Brain microvascular endothelial cell (primary cell): ENCODE data around the gene NOL4L.

Experiments used
- DNase-seq: peaks from one replicate; pipeline ENCODE4 v3.0.0-alpha.2; 2020
- H3K27ac ChIP-seq: fragments of 250-450 bp; sonication (Bioruptor Pico); 2 replicates; pipeline ENCODE4 v1.5.1; 2020; ENCODE audit warnings: mild to moderate bottlenecking, moderate library complexity
- H3K27me3 ChIP-seq: fragments of 250-450 bp; sonication (Bioruptor Pico); replicated peaks from 2 replicates; pipeline ENCODE4 v1.5.1; 2020; ENCODE audit warnings: mild to moderate bottlenecking
- H3K36me3 ChIP-seq: fragments of 250-450 bp; sonication (Bioruptor Pico); replicated peaks from 2 replicates; pipeline ENCODE4 v1.5.1; 2020; ENCODE audit warnings: mild to moderate bottlenecking
- H3K4me3 ChIP-seq: 2 replicates; pipeline ENCODE4 v1.5.1; 2011; ENCODE audit warnings: low read depth, mild to moderate bottlenecking, control low read depth, low read length, moderate library complexity
- in situ Hi-C: cut with HindIII; loops from 2 replicates; pipeline ENCODE4 v1.10.0; 2017; ENCODE audit warnings: low sequenced_read_pairs, low pct_ligation_motif_present
- TF ChIP-seq, protein P1 (sequence below): IDR thresholded peaks from 2 replicates; pipeline ENCODE4 v1.5.1; 2011; ENCODE audit warnings: low read depth, mild to moderate bottlenecking, moderate library complexity, low read length, control low read depth, inconsistent platforms; ENCODE audit errors: missing control alignments

Gene NOL4L

DNA sequence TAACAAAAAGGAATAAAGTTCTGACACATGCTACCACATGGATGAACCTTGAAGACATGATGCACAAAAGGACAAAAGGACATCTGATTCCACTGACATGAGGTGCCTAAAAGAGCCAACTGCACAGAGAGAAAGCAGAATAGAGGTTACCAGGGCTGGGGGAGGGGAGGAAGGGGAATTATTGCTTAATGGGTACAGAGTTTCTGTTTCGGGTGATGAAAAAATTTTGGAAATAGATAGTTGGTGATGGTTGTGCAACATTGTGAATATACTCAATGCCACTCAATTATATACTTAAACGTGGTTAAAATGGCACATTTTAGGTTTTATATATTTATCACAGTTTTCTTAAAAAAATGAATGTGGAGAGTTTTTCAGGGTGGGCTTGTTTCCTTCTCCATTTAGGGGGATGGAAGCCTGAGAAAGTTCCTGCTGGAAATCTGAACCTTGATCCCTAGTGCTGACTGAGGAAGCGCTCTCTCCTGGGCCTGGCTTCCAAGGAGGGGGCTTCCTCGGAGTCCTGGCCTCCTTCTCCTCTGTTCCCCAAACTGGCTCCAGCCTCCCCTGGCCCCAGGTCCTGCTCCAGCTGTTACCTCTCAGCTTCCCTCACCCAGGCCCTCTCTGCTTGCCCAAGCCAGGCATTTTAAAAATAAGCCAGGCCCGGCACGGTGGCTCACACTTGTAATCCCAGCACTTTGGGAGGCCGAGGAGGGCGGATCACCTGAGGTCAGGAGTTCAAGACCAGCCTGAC, 79.2 kb downstream of the NOL4L start:
- TF ChIP-seq, protein P1, sequence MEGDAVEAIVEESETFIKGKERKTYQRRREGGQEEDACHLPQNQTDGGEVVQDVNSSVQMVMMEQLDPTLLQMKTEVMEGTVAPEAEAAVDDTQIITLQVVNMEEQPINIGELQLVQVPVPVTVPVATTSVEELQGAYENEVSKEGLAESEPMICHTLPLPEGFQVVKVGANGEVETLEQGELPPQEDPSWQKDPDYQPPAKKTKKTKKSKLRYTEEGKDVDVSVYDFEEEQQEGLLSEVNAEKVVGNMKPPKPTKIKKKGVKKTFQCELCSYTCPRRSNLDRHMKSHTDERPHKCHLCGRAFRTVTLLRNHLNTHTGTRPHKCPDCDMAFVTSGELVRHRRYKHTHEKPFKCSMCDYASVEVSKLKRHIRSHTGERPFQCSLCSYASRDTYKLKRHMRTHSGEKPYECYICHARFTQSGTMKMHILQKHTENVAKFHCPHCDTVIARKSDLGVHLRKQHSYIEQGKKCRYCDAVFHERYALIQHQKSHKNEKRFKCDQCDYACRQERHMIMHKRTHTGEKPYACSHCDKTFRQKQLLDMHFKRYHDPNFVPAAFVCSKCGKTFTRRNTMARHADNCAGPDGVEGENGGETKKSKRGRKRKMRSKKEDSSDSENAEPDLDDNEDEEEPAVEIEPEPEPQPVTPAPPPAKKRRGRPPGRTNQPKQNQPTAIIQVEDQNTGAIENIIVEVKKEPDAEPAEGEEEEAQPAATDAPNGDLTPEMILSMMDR, result no peak
- in situ Hi-C loops, result no loop called here
- H3K27ac ChIP-seq, result no peak overlapping the region
- DNase-seq, result no peak
- H3K36me3 ChIP-seq, result no peaks in the 10 kb centered on the region
- no peak overlapping the region for H3K4me3 ChIP-seq
- no peaks in the 10 kb centered on the region for H3K27me3 ChIP-seq

- in situ Hi-C loops, result no loop called here
- Histone ChIP-seq H3K4me3 (no peak overlapping the region), H3K36me3 (no peaks in the 10 kb centered on the region), H3K27ac (no peak overlapping the region), H3K27me3 (no peaks in the 10 kb centered on the region)
- no peak for DNase-seq
- TF ChIP-seq, protein P1, result no peak
Observed at GRCh38 chr20:32501709-32502108, 83.4 kb downstream of the NOL4L start.

DNA sequence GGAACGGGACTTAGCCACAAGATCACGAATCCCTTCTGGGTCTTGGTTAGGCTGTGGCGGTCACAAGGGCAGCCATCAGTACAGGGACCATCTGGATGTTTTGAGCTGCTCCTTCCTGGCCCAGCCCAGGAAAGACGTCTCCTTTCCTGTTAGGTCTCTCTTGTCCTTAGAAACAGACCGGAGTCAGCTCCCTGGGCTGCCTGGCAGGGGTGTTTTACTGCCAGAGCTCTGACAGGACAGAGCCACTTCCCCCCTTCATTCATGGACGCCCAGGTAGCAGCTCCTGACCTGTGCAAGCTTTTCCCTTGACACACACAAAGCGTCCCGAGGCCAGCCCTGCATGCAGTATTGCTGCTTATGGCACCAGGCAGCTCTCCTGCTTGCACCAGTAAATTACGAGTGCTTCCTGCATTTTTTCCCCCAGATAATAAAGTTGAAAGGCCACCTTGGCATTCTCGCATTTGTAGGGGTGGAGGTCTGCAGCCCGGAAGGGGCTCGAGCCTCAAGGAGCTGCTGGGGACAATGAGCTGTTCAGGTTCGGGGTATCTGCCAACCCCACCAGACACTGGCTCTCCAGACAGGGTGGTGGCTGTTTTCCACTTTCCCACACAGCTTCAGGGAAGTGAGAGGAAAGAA, 87.4 kb downstream of the NOL4L start:
- Histone ChIP-seq H3K27ac (no peak overlapping the region), H3K27me3 (no peaks in the 10 kb centered on the region), H3K36me3 (no peaks in the 10 kb centered on the region), H3K4me3 (no peak overlapping the region)
- TF ChIP-seq, protein P1, result no peak
- DNase-seq, result no peak
- in situ Hi-C loops, result no loop called here

GRCh38 chr20:32496811-32497533, 88.2 kb downstream of the NOL4L start:
- in situ Hi-C loops, result no loop called here
- DNase-seq, result no peak
- TF ChIP-seq, protein P1, result no peak
- Histone ChIP-seq H3K36me3 (no peaks in the 10 kb centered on the region), H3K27me3 (no peaks in the 10 kb centered on the region), H3K4me3 (no peak overlapping the region), H3K27ac (no peak overlapping the region)

DNA sequence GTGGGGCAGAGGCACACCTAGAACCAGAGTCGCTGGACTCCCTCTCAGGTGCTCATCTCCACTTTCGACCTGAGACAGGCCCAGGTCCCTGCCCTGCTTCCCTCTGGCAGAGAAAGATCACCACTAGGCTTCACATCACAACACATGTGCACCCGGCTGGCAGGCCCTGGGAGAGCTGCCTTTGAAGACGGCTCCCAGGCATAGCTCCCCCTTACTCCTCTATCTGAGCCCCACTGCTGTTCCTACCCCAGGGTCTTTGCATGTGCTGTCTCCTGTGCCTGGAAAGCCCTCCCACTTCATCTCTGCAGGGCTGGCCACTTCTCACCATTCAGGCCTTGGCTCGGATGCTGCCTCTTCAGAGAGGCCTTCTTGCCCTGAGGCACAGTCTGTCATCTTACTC, 89.2 kb downstream of the NOL4L start:
- Histone ChIP-seq H3K4me3 (no peak overlapping the region), H3K27me3 (no peaks in the 10 kb centered on the region), H3K36me3 (no peaks in the 10 kb centered on the region), H3K27ac (no peak overlapping the region)
- TF ChIP-seq, protein P1, result no peak
- in situ Hi-C loops, result no loop called here
- DNase-seq, result no peak
